HL-60 (cell line): Measurements from ENCODE around the gene OR5AC2.

Experiments used
- POLR2AphosphoS5 ChIP-seq: IDR thresholded peaks from 2 replicates; pipeline ENCODE4 v1.6.1; 2012; ENCODE audit warnings: low read depth
- SPI1 ChIP-seq: IDR thresholded peaks from 2 replicates; pipeline ENCODE4 v1.6.1; 2012; ENCODE audit warnings: low read depth, mild to moderate bottlenecking, borderline replicate concordance
- TF ChIP-seq, protein P1 (sequence below): IDR thresholded peaks from one replicate; pipeline ENCODE4 v1.5.1; 2011; ENCODE audit warnings: low read length, control low read depth, inconsistent platforms; ENCODE audit not compliant: insufficient read depth

DNA sequence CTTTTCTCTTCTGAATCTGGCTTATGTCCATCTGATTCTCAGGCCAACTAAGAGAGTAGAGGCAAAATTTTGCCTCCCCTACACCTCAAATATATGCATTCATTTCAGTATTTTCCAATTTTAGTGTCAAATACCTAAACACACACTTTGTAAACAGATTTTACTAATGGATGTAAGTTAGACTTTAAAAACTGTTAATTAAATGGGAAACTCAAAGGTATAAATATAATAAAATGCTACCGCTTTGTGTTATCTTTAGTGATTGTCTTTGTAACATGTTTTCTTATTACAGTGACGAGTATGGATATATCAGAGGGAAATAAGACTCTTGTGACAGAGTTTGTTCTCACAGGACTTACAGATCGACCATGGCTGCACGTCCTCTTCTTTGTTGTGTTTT is at the start of gene OR5AC2:
- TF ChIP-seq, protein P1, sequence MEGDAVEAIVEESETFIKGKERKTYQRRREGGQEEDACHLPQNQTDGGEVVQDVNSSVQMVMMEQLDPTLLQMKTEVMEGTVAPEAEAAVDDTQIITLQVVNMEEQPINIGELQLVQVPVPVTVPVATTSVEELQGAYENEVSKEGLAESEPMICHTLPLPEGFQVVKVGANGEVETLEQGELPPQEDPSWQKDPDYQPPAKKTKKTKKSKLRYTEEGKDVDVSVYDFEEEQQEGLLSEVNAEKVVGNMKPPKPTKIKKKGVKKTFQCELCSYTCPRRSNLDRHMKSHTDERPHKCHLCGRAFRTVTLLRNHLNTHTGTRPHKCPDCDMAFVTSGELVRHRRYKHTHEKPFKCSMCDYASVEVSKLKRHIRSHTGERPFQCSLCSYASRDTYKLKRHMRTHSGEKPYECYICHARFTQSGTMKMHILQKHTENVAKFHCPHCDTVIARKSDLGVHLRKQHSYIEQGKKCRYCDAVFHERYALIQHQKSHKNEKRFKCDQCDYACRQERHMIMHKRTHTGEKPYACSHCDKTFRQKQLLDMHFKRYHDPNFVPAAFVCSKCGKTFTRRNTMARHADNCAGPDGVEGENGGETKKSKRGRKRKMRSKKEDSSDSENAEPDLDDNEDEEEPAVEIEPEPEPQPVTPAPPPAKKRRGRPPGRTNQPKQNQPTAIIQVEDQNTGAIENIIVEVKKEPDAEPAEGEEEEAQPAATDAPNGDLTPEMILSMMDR: no peak
- TF ChIP-seq POLR2AphosphoS5 (no peak), SPI1 (no peak)
